GM20000 (cell line): ENCODE results near the gene ETV1.
A peak's percentile ranks its signal among the peaks of the same experiment; 100 is the strongest.

Source experiments
- DNase-seq: peaks from one replicate; pipeline ENCODE4 v3.0.0; 2012; ENCODE audit warnings: low spot score
- TF ChIP-seq, protein P1 (sequence below): IDR thresholded peaks from 2 replicates; pipeline ENCODE4 v1.5.1; 2012; ENCODE audit warnings: mild to moderate bottlenecking, control low read depth; ENCODE audit errors: extremely low read depth, missing control alignments

The ETV1 gene

DNA sequence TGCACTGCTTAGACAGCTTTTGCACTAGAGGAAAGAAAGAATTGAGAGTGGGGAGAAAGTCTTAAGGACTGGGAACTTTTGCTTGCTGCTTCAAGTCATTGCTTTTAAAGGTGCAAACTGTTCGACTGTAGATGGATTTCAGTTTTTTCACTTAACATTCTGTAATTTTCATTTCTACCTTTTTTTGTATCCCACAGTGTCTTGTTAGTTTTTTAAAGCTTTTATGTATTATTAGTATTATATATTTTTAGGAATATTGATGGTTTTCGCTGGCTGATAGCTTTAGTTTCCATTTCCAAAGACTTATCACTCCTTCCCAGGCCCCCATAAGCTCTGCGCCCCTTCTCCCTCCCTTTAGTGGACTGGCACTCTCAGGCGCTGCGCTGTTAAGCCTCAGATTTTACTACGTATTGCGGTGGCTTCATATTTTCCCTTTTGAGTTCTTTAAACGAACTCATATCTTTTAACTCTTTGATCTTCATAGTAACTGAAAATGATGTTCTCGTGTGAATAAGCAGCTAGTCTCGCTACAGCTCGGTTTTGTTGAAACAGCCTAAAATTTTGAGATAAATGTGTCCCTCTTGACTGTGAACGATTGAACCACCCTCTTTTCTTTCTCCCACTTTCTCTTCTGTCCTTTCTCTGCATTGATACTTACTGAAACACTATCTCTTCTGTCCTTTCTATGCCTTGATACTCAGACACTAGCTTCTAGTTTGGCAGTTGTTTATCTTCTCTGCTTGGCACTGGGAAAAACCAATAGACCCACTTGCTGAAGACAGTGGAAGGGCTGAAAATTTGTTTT, 2.5 kb upstream of the ETV1 start:
- no peak for DNase-seq
- TF ChIP-seq, protein P1, sequence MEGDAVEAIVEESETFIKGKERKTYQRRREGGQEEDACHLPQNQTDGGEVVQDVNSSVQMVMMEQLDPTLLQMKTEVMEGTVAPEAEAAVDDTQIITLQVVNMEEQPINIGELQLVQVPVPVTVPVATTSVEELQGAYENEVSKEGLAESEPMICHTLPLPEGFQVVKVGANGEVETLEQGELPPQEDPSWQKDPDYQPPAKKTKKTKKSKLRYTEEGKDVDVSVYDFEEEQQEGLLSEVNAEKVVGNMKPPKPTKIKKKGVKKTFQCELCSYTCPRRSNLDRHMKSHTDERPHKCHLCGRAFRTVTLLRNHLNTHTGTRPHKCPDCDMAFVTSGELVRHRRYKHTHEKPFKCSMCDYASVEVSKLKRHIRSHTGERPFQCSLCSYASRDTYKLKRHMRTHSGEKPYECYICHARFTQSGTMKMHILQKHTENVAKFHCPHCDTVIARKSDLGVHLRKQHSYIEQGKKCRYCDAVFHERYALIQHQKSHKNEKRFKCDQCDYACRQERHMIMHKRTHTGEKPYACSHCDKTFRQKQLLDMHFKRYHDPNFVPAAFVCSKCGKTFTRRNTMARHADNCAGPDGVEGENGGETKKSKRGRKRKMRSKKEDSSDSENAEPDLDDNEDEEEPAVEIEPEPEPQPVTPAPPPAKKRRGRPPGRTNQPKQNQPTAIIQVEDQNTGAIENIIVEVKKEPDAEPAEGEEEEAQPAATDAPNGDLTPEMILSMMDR = no peak

DNA sequence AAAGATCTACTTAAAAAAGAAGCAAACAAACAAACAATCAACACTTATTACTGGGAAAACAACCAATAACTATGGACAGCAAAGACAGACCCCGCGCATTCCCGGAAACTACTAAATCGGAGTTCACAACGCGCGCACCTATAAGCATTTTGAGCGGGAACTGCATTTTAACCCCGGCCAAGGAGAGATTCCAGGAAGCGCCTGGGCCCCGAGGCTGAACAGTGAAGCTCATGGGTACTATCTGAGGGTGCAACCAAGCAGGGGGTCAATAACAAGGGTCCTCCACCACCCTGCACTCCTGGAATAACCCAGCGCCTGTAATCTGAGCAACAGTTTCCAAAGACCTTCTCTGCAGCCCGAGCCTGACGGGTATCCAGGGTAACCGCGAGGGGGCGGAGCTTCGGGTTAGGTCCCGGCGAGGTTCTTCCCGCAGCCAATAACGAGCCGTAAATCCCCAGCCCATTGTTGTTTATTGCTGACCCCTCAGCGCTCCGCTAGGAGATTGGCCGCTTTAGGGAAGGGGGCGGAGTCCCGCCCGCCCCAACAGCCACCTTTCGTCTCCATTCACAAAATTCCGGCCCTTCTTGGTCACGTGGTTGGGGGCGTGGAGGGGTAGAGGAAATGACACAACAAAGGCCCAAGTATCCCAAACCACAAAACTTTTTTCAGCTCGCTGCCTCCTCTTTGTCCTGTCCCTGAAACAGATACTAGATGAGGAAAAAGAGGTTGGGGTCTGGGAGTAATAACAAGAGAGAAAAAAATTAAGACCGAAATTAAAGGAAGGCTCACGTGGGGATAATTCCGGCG, 1.7 kb upstream of the ETV1 start:
- TF ChIP-seq, protein P1 = no peak
- peak; percentile 54 for DNase-seq

DNA sequence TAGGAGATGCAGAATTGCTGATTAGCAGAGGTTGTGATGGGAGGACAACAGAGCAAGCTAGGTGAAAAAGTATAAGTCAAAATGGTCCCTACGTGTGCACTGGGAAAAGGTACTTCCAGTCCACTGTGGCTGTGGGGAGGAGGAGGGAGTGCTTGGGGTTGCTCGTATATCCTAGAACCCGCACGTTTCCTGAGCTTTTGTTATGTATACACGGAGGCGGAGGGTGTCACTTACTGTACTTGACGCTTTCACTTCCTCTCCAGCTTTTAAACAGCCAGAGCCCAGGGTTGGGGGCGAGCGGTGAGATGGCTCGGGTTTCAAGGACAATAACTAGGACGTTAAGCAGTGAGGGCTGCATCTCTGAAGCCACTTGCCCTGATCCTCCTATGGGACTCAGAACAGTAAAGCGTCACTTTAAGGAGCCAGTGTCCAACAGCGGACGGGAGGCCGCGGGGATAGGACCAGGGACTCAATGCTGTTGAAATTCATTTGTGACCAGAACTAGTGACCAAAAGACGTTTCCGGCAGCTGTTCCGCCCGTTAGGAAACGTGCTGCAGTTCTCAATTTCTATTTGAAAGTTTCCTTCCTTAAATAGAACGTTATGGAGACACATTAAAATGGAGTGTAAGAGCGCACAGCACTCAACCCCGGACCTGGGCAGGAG, 985 bp upstream of the ETV1 start:
- TF ChIP-seq, protein P1 = no peak
- DNase-seq = peak; percentile 18

DNA sequence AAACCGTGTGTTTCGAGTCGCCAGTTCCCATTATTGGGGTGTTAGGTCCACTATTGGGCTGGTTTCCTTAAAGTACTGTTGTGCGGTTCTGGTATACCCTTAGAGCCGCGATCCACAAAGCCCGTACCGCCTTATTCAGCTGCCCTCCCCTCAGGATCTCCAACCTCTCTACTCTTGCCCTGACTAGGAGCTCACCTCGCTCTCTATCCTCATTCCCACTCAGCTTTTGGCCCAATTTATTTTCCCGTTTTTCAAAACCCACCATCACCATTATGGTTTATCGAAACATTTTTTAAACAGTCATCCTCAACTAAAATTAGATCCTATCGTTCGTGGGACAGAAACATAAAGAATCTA, 461 bp upstream of the ETV1 start:
- DNase-seq = no peak
- TF ChIP-seq, protein P1 = no peak

DNA sequence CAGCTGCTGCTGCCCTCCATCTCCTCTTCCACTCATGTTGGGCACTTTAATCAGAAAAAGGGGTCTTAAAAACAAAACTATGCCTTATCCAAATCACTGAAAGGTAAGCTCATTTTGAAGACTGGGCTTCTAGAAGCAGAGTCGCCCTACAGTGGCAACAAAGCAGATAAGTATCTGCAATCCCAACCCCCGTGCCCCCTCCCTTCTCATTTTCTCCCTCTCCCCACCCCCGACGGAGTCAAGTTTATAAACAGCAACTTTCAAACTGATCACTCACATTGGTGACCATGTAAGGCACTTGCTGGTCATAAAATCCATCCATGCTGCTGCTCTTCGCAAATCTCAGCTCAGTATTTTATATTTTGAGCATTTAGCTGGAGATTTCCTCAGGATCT, 738 bp downstream of the ETV1 start:
- TF ChIP-seq, protein P1 = no peak
- DNase-seq = no peak

DNA sequence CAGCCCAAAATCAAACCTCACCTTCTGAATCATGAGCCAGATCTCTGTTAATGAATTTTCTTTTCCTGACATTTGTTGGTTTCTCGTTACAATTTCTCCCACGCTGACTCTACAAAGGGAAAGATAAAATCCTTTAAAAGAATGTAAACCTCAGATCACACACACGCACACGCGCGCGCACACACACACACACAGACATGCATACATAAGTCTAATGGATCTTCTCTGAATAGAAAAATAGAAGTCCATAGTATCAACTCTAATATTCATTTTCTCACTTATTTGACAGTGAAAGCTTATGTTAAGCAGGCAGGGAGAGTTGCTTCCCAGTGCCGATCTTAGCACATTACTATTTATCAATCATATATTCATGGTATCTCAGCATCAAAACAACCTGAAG, 1.4 kb downstream of the ETV1 start:
- no peak for DNase-seq
- TF ChIP-seq, protein P1 = no peak

DNA sequence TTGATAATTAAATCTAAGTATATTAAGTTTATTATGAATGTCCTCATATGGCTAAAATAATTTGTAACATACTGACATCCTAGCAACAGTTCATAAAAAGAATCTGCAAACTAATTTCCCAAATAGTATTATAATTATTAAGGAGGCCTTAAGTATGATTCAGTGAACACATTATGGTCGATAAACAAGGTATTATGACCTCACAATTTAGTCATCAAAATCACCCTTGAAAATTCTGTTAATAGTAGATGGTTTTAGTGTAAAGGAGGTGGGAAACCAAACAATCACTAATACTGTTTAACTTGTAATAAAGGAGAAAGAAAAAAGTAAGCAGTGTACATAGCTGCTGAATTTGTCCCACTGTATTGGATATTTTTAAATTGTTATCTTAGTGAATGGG, 2.1 kb downstream of the ETV1 start:
- no peak for DNase-seq
- TF ChIP-seq, protein P1 = no peak
